Heart left ventricle (tissue), 13 donors: ENCODE results near the gene TACR1.

Experiments used
- POLR2A ChIP-seq, 2 donors: fragments of 450-650 bp; IDR thresholded peaks; one replicate each; pipeline ENCODE4 v1.6.1; 2017; ENCODE audit warnings: antibody characterized with exemption in 2 of 2, mild to moderate bottlenecking in 2 of 2, moderate library complexity in 2 of 2
- TF ChIP-seq, protein P1 (sequence below), 12 donors: fragments of 200-600 bp; sonication (generic) in 4 of 12; IDR thresholded peaks; one replicate each; pipeline versions ENCODE4 v1.5.0 to v1.8.0; 2018 to 2022; ENCODE audit warnings: antibody characterized with exemption in 12 of 12, mild to moderate bottlenecking in 5 of 12
- donor health status: ischemic (EF 13 %, LVEDD 7.1; RV severe dilation, severe dysfunction).
- donor health status: DM: no; HTN: yes; CAD: no.
- donor health status: DM: no; HTN: no; CAD: no.
- donor health status: ischemic (EF 25% LVEDD 6.9; RV normal size, moderate dysfunction).
- donor health status: ischemic (EF 25% LVEDD 5.7; RV mildly dilated, moderate dysfunction).
- donor health status: ischemic (EF 35%, LVEDD 5.7; RV mildly dilated, moderate dysfunction).
- donor health status: nonischemic (EF 11% LVEDD 7.7; RV severe dilation, severe dysfunction).
- donor health status: DM: yes; HTN: yes; CAD: no.
- donor health status: PGD.
- donor health status: ischemic (EF 29% LVEDD 5.4; RV normal size, mild dysfunction).
- donor health status: nonischemic (EF 23%, LVEDD 6.1; RV moderate dilation, normal function).

DNA sequence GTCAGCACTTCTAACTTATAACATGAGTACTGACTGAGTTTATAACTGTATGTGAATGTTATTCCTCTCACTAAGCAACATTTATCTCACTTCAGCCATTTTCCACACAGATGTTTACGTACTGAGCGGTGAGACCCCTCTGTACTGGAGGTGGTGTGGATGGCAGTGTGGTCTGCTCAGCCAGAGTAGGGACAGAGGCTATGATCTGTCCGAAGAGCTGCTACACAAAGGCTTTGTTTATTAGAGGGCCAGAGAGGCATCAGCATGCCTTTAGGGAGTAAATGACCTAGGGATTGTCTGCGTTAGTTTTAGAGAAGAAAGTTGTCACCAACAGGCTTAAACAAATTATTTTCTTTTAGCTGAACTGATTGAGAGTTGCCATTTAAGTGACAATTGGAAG, 23.2 kb upstream of the TACR1 start:
- TF ChIP-seq, protein P1, sequence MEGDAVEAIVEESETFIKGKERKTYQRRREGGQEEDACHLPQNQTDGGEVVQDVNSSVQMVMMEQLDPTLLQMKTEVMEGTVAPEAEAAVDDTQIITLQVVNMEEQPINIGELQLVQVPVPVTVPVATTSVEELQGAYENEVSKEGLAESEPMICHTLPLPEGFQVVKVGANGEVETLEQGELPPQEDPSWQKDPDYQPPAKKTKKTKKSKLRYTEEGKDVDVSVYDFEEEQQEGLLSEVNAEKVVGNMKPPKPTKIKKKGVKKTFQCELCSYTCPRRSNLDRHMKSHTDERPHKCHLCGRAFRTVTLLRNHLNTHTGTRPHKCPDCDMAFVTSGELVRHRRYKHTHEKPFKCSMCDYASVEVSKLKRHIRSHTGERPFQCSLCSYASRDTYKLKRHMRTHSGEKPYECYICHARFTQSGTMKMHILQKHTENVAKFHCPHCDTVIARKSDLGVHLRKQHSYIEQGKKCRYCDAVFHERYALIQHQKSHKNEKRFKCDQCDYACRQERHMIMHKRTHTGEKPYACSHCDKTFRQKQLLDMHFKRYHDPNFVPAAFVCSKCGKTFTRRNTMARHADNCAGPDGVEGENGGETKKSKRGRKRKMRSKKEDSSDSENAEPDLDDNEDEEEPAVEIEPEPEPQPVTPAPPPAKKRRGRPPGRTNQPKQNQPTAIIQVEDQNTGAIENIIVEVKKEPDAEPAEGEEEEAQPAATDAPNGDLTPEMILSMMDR (IDR thresholded peaks at IDR 0.05) = no peak
- TF ChIP-seq POLR2A (IDR thresholded peaks at IDR 0.05) = no peak
